Adrenal gland (tissue), 12 donors: ENCODE data around the gene TAAR6. TPM values are rescaled to one million over a fixed set of nuclear protein-coding genes. Genes with fewer than 3 reads are reported as not detected.
"Not testable (repeated sequence)": the region's sequence is repeated elsewhere in the genome, so short reads cannot be mapped to it uniquely, and the experiment has no call there.

Source experiments
- DNase-seq, 7 donors: peaks; one replicate each; pipeline ENCODE4 v3.0.0-alpha.2; 2019 to 2020
- H3K27ac ChIP-seq, 5 donors: fragments of 200-600 bp; sonication (generic) in 4 of 5; 1 replicate in 3 of 5; 2 replicates in 2 of 5; pipeline versions ENCODE4 v1.5.1 to v1.8.0; 2016 to 2020; ENCODE audit warnings: mild to moderate bottlenecking in 1 of 5
- H3K27me3 ChIP-seq: fragments of 200-600 bp; 2 replicates; pipeline ENCODE4 v1.8.0; 2021
- H3K36me3 ChIP-seq, 2 donors: fragments of 200-600 bp; replicated peaks in 1 of 2; 1 replicate in 1 of 2; 2 replicates in 1 of 2; pipeline versions ENCODE4 v1.5.1 to v1.8.0; 2018 to 2022
- H3K4me1 ChIP-seq, 2 donors: fragments of 200-600 bp; replicated peaks in 1 of 2; 1 replicate in 1 of 2; 2 replicates in 1 of 2; pipeline versions ENCODE4 v1.5.1 to v1.8.0; 2018 to 2021
- H3K4me3 ChIP-seq, 4 donors: fragments of 200-600 bp; sonication (generic) in 3 of 4; one replicate each; pipeline ENCODE4 v1.5.1; 2016 to 2018
- H3K9me3 ChIP-seq, 3 donors: fragments of 200-600 bp; sonication (generic) in 1 of 3; replicated peaks in 1 of 3; 1 replicate in 2 of 3; 2 replicates in 1 of 3; pipeline versions ENCODE4 v1.5.1 to v1.8.0; 2016 to 2021
- POLR2A ChIP-seq, 2 donors: fragments of 450-650 bp; IDR thresholded peaks; one replicate each; pipeline ENCODE4 v1.6.1; 2017; ENCODE audit warnings: antibody characterized with exemption in 2 of 2, mild to moderate bottlenecking in 2 of 2, moderate library complexity in 1 of 2
- WGBS, 4 donors: extraction: QIAGEN DNeasy Blood & Tissue Kit in 2 of 4; methylation state at CpG; one replicate each; pipeline versions ENCODE4 v1.1.5 to v1.1.7; 2013 to 2017; 5-methylcytosine and 5-hydroxymethylcytosine counted together
- intact Hi-C, 2 donors: fragments of 100-400 bp; cut with DNase I; formaldehyde crosslinking; loops; one replicate each; pipeline versions ENCODE4 v1.14.1 to v1.15.0; 2022 to 2023
- polyA plus RNA-seq, 3 donors: library from polyadenylated mRNA; stranded (reverse); fragments of 200-250 nt in 2 of 3; fragments of 350-450 nt in 1 of 3; fragmentation: Illumina TruSeq in 1 of 3; extraction: RNeasy Lipid Tissue Mini Kit (QIAGEN cat#74804) in 1 of 3; gene quantifications; one replicate each; pipeline ENCODE4 v1.2.3, GENCODE V29; 2013 to 2014
- total RNA-seq, 9 donors: library from RNA; depleted of rRNA in 4 of 9; stranded (reverse); fragments of >200 nt in 4 of 9; fragments of 120-200 nt in 1 of 9; fragmentation: NEBNext Ultra II Directional in 1 of 9; extraction: Animal tissue kit (Norgen Biotek cat#: 25700) in 1 of 9; gene quantifications; one replicate each; pipeline versions ENCODE4 v1.1.0 to v1.2.4, GENCODE V29; 2013 to 2023
- TF ChIP-seq, protein P1 (sequence below), 6 experiments: fragments of 450-650 bp in 4 of 6; fragments of 200-600 bp in 2 of 6; sonication (generic) in 1 of 6; IDR thresholded peaks; 1 replicate in 5 of 6; 2 replicates in 1 of 6; pipeline versions ENCODE4 v1.5.1 to v1.8.0; 2016 to 2021; ENCODE audit warnings: antibody characterized with exemption in 6 of 6, mild to moderate bottlenecking in 2 of 6, moderate library complexity in 1 of 6
- donor health status: healthy with polysubstance abuse.
- donor health status: Bipolar disorder and iron deficiency.
- donor health status: DM: yes; HTN: yes; CAD: no.
- donor health status: DM: no; HTN: no; CAD: no.
- donor health status: DM: no; HTN: no; CAD: no.
- donor health status: DM: yes; HTN: yes; CAD: no.

Gene TAAR6
- total and polyA plus RNA-seq, 12 donors = not detected

DNA sequence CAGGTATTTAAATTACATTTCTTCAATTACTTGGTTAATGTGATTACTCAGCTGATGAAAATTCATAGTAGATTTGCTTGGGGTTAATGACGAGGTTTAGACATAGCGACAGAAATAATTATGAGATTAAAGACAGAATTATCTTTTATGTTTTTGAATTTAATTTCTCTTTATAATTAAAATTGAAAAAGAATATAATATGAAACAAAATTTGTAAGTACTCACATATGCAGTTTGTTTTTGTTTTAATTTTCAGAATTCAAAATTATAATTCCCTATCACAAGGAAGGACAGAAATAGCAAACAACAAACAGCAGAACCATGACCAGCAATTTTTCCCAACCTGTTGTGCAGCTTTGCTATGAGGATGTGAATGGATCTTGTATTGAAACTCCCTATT lies 17.8 kb upstream of the TAAR6 start, which contains the start of gene TAAR8:
Gene TAAR8 (plus strand): TSS at position 301 of the 400 bp plus-strand sequence. CDS start 21 bp downstream, at position 322.
- Histone ChIP-seq H3K9me3 (no peaks in the 10 kb centered on the region), H3K36me3 (no peaks in the 10 kb centered on the region), H3K4me3 (no peak within 1 kb of the TSS), H3K27ac (no peak within 1 kb of the TSS), H3K27me3 (no peaks in the 10 kb centered on the region), H3K4me1 (no peaks in the 10 kb centered on the region)
- TF ChIP-seq POLR2A (IDR thresholded peaks at IDR 0.05) = no peak
- TF ChIP-seq, protein P1, sequence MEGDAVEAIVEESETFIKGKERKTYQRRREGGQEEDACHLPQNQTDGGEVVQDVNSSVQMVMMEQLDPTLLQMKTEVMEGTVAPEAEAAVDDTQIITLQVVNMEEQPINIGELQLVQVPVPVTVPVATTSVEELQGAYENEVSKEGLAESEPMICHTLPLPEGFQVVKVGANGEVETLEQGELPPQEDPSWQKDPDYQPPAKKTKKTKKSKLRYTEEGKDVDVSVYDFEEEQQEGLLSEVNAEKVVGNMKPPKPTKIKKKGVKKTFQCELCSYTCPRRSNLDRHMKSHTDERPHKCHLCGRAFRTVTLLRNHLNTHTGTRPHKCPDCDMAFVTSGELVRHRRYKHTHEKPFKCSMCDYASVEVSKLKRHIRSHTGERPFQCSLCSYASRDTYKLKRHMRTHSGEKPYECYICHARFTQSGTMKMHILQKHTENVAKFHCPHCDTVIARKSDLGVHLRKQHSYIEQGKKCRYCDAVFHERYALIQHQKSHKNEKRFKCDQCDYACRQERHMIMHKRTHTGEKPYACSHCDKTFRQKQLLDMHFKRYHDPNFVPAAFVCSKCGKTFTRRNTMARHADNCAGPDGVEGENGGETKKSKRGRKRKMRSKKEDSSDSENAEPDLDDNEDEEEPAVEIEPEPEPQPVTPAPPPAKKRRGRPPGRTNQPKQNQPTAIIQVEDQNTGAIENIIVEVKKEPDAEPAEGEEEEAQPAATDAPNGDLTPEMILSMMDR (IDR thresholded peaks at IDR 0.05) = no peak
- 91 to 94% (median 92%) methylated on average over 2 of the region's 2 CpGs for WGBS, 4 donors
- intact Hi-C loops = no loop called here
- no peak for DNase-seq

DNA sequence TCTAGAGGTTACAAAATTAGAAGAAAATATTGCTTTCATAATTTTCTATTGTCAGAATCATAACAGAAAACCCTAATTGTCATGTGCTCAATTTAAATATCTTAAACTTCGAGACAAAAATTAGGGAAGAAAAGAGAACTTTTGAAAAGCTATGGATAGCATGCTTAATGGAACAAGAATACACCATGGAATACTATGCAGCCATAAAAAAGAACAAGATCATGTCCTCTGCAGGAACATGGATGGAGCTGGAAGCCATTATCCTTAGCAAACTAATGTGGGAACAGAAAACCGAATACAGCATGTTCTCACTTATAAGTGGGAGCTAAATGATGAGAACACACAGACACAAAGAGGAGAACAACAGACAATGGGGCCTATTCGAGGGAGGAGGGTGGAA lies 10.0 kb upstream of the TAAR6 start:
- DNase-seq, H3K36me3 ChIP-seq, H3K27ac ChIP-seq, H3K9me3 ChIP-seq, H3K4me1 ChIP-seq, H3K27me3 ChIP-seq, H3K4me3 ChIP-seq, intact Hi-C loops: not testable (repeated sequence)
- WGBS, 4 donors = 50 to 76% (median 59%) methylated on average over 3 of the region's 3 CpGs

DNA sequence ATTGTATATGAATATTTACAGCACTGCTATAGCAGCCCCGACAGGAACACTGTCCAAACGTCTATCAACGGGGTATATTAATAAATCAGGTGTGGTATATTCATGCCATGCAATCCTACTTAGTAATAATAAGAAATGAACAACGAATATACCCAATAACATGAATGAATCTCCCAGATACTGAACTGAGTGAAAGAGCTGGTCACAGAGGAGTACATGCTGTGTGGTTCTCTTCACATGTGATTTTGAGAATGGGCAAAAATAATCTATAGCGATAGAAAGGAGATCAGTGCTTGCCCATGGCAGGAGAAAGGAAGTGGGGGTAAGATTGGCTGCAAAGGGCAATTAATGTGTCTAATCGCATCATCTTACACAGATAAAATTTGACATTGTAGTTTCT lies 3.7 kb upstream of the TAAR6 start:
- no peaks in the 10 kb centered on the region for H3K36me3 ChIP-seq
- H3K9me3 ChIP-seq = no peaks in the 10 kb centered on the region
- no peak overlapping the region for H3K4me3 ChIP-seq
- TF ChIP-seq POLR2A (IDR thresholded peaks at IDR 0.05) = no peak
- TF ChIP-seq, protein P1 (IDR thresholded peaks at IDR 0.05) = no peak
- no peak for DNase-seq
- H3K27me3 ChIP-seq = peaks cover 14% of the 10 kb centered on the region
- WGBS, 4 donors = 79 to 86% (median 82%) methylated on average over 6 of the region's 6 CpGs
- no peak overlapping the region for H3K27ac ChIP-seq
- H3K4me1 ChIP-seq = no peaks in the 10 kb centered on the region
- intact Hi-C loops = no loop called here

DNA sequence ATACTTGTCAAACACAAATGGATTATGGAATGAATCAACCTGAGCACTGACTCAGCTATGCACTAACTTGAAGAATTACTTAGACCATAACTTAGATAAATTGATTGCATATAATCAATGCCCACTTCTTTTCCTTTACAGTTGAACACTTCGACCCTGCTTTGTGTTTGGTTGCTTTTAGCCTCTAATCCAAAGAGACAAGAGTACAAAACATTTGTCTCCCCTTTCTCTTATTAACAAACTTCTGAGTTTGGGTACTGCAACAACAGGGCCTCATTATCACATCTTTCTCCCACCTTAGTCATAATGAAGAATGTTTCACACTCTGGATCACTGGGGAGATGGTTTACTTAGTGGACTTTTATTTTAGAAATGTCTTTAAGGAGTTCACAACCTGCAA lies 2.6 kb upstream of the TAAR6 start:
- H3K9me3 ChIP-seq = no peaks in the 10 kb centered on the region
- H3K36me3 ChIP-seq = no peaks in the 10 kb centered on the region
- no peak for DNase-seq
- intact Hi-C loops = no loop called here
- TF ChIP-seq, protein P1 (IDR thresholded peaks at IDR 0.05) = no peak
- no peak for TF ChIP-seq POLR2A (IDR thresholded peaks at IDR 0.05)
- H3K4me1 ChIP-seq = no peaks in the 10 kb centered on the region
- WGBS, 4 donors = 66 to 97% (median 81%) methylated on average over 1 of the region's 1 CpG
- peaks cover 14% of the 10 kb centered on the region for H3K27me3 ChIP-seq
- H3K27ac ChIP-seq = no peak overlapping the region
- H3K4me3 ChIP-seq = no peak overlapping the region

DNA sequence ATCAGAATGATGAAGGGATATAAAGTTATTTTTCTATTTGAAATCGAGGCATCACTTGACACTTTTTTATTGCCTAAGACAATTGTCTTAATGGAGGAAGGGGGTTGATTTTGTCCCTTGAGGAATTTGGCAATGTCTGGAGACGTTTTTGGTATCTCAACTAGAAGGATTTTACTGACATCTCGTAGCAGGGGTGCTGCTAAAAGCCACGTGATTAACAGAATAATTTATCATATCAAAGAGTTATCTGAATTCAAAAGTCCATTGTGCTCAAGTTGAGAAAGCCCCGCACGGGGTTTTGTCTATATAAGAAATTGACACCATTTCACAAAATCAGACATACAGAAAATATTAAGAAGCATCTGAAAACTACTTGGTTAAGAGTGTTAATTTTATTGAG lies 1.5 kb upstream of the TAAR6 start:
- Histone ChIP-seq H3K27ac (no peak overlapping the region), H3K36me3 (no peaks in the 10 kb centered on the region), H3K4me1 (no peaks in the 10 kb centered on the region), H3K4me3 (no peak overlapping the region), H3K27me3 (peaks cover 14% of the 10 kb centered on the region), H3K9me3 (no peaks in the 10 kb centered on the region)
- WGBS, 4 donors = 52 to 58% (median 55%) methylated on average over 6 of the region's 6 CpGs
- TF ChIP-seq, protein P1 (IDR thresholded peaks at IDR 0.05) = no peak
- no peak for TF ChIP-seq POLR2A (IDR thresholded peaks at IDR 0.05)
- intact Hi-C loops = no loop called here
- no peak for DNase-seq
